ENCODE data around the gene DENND2D.

DNA sequence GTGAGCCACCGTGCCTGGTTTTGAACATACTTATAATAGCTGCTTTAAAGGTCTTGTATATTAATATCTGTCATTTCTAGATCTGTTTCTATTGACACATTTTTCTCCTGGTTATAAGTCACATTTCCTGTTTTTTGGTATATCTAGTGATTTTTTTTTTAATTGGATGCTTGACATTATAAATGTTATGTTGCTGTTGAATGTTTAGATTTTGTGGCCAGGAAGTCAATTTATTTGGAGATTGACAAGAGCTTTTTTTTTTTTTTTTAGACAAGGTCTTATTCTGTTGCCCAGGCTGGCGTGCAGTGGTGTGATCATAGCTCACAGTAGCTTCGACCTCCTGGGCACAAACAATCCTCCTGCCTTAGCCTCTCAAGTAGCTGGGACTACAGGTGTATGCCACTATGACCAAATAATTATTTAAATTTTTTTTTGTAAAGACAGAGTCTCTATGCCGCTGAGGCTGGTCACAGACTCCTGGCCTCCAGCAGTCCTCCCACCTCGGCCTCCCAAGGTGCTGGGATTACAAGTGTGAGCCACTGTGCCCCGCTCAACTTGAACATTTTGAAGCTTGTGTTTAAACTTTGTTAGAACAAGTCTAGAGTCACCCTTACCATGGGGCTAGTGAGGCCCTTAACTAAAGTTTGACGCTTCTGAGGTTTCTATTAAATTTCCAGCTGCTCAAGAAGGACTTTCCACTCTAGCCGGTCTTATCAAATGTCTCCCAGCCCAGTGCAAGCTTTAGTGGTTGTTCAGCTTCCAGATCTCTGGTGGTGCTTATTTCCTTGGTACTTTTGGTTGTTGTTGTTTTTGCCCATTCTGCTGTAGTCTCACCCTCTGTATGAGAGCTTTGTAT, 18.5 kb upstream of the DENND2D start:
- TF ChIP-seq, protein P1, sequence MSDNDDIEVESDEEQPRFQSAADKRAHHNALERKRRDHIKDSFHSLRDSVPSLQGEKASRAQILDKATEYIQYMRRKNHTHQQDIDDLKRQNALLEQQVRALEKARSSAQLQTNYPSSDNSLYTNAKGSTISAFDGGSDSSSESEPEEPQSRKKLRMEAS (CRISPR knock-in tag; IDR thresholded peaks at IDR 0.05): no peak
- TF ChIP-seq, protein P2, sequence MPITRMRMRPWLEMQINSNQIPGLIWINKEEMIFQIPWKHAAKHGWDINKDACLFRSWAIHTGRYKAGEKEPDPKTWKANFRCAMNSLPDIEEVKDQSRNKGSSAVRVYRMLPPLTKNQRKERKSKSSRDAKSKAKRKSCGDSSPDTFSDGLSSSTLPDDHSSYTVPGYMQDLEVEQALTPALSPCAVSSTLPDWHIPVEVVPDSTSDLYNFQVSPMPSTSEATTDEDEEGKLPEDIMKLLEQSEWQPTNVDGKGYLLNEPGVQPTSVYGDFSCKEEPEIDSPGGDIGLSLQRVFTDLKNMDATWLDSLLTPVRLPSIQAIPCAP (CRISPR knock-in tag; IDR thresholded peaks at IDR 0.05): no peak
- TF ChIP-seq TCF7 (CRISPR knock-in tag; IDR thresholded peaks at IDR 0.05; ENCODE audit: low read depth): no peak
- TF ChIP-seq, protein P3, sequence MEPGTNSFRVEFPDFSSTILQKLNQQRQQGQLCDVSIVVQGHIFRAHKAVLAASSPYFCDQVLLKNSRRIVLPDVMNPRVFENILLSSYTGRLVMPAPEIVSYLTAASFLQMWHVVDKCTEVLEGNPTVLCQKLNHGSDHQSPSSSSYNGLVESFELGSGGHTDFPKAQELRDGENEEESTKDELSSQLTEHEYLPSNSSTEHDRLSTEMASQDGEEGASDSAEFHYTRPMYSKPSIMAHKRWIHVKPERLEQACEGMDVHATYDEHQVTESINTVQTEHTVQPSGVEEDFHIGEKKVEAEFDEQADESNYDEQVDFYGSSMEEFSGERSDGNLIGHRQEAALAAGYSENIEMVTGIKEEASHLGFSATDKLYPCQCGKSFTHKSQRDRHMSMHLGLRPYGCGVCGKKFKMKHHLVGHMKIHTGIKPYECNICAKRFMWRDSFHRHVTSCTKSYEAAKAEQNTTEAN (CRISPR knock-in tag; IDR thresholded peaks at IDR 0.05): no peak
- TF ChIP-seq, protein P4, sequence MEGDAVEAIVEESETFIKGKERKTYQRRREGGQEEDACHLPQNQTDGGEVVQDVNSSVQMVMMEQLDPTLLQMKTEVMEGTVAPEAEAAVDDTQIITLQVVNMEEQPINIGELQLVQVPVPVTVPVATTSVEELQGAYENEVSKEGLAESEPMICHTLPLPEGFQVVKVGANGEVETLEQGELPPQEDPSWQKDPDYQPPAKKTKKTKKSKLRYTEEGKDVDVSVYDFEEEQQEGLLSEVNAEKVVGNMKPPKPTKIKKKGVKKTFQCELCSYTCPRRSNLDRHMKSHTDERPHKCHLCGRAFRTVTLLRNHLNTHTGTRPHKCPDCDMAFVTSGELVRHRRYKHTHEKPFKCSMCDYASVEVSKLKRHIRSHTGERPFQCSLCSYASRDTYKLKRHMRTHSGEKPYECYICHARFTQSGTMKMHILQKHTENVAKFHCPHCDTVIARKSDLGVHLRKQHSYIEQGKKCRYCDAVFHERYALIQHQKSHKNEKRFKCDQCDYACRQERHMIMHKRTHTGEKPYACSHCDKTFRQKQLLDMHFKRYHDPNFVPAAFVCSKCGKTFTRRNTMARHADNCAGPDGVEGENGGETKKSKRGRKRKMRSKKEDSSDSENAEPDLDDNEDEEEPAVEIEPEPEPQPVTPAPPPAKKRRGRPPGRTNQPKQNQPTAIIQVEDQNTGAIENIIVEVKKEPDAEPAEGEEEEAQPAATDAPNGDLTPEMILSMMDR (IDR thresholded peaks at IDR 0.05): no peak
- TF ChIP-seq ZNF423 (CRISPR knock-in tag; IDR thresholded peaks at IDR 0.05): no peak
- TF ChIP-seq, protein P5, sequence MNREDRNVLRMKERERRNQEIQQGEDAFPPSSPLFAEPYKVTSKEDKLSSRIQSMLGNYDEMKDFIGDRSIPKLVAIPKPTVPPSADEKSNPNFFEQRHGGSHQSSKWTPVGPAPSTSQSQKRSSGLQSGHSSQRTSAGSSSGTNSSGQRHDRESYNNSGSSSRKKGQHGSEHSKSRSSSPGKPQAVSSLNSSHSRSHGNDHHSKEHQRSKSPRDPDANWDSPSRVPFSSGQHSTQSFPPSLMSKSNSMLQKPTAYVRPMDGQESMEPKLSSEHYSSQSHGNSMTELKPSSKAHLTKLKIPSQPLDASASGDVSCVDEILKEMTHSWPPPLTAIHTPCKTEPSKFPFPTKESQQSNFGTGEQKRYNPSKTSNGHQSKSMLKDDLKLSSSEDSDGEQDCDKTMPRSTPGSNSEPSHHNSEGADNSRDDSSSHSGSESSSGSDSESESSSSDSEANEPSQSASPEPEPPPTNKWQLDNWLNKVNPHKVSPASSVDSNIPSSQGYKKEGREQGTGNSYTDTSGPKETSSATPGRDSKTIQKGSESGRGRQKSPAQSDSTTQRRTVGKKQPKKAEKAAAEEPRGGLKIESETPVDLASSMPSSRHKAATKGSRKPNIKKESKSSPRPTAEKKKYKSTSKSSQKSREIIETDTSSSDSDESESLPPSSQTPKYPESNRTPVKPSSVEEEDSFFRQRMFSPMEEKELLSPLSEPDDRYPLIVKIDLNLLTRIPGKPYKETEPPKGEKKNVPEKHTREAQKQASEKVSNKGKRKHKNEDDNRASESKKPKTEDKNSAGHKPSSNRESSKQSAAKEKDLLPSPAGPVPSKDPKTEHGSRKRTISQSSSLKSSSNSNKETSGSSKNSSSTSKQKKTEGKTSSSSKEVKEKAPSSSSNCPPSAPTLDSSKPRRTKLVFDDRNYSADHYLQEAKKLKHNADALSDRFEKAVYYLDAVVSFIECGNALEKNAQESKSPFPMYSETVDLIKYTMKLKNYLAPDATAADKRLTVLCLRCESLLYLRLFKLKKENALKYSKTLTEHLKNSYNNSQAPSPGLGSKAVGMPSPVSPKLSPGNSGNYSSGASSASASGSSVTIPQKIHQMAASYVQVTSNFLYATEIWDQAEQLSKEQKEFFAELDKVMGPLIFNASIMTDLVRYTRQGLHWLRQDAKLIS (CRISPR knock-in tag; IDR thresholded peaks at IDR 0.05; ENCODE audit: borderline replicate concordance): no peak
- TF ChIP-seq, protein P6, sequence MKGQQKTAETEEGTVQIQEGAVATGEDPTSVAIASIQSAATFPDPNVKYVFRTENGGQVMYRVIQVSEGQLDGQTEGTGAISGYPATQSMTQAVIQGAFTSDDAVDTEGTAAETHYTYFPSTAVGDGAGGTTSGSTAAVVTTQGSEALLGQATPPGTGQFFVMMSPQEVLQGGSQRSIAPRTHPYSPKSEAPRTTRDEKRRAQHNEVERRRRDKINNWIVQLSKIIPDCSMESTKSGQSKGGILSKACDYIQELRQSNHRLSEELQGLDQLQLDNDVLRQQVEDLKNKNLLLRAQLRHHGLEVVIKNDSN (CRISPR knock-in tag; IDR thresholded peaks at IDR 0.05): no peak
- TF ChIP-seq ETV6 (CRISPR knock-in tag; IDR thresholded peaks at IDR 0.05): no peak
- TF ChIP-seq, protein P7, sequence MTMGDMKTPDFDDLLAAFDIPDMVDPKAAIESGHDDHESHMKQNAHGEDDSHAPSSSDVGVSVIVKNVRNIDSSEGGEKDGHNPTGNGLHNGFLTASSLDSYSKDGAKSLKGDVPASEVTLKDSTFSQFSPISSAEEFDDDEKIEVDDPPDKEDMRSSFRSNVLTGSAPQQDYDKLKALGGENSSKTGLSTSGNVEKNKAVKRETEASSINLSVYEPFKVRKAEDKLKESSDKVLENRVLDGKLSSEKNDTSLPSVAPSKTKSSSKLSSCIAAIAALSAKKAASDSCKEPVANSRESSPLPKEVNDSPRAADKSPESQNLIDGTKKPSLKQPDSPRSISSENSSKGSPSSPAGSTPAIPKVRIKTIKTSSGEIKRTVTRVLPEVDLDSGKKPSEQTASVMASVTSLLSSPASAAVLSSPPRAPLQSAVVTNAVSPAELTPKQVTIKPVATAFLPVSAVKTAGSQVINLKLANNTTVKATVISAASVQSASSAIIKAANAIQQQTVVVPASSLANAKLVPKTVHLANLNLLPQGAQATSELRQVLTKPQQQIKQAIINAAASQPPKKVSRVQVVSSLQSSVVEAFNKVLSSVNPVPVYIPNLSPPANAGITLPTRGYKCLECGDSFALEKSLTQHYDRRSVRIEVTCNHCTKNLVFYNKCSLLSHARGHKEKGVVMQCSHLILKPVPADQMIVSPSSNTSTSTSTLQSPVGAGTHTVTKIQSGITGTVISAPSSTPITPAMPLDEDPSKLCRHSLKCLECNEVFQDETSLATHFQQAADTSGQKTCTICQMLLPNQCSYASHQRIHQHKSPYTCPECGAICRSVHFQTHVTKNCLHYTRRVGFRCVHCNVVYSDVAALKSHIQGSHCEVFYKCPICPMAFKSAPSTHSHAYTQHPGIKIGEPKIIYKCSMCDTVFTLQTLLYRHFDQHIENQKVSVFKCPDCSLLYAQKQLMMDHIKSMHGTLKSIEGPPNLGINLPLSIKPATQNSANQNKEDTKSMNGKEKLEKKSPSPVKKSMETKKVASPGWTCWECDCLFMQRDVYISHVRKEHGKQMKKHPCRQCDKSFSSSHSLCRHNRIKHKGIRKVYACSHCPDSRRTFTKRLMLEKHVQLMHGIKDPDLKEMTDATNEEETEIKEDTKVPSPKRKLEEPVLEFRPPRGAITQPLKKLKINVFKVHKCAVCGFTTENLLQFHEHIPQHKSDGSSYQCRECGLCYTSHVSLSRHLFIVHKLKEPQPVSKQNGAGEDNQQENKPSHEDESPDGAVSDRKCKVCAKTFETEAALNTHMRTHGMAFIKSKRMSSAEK (CRISPR knock-in tag; IDR thresholded peaks at IDR 0.05; ENCODE audit: borderline replicate concordance): no peak
- no peak for TF ChIP-seq ZNF263 (CRISPR knock-in tag; IDR thresholded peaks at IDR 0.05; ENCODE audit: low read depth)
- TF ChIP-seq, protein P8, sequence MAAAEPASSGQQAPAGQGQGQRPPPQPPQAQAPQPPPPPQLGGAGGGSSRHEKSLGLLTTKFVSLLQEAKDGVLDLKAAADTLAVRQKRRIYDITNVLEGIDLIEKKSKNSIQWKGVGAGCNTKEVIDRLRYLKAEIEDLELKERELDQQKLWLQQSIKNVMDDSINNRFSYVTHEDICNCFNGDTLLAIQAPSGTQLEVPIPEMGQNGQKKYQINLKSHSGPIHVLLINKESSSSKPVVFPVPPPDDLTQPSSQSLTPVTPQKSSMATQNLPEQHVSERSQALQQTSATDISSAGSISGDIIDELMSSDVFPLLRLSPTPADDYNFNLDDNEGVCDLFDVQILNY (CRISPR knock-in tag; IDR thresholded peaks at IDR 0.05): no peak
- TF ChIP-seq, protein P9, sequence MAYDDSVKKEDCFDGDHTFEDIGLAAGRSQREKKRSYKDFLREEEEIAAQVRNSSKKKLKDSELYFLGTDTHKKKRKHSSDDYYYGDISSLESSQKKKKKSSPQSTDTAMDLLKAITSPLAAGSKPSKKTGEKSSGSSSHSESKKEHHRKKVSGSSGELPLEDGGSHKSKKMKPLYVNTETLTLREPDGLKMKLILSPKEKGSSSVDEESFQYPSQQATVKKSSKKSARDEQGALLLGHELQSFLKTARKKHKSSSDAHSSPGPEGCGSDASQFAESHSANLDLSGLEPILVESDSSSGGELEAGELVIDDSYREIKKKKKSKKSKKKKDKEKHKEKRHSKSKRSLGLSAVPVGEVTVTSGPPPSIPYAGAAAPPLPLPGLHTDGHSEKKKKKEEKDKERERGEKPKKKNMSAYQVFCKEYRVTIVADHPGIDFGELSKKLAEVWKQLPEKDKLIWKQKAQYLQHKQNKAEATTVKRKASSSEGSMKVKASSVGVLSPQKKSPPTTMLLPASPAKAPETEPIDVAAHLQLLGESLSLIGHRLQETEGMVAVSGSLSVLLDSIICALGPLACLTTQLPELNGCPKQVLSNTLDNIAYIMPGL (CRISPR knock-in tag; IDR thresholded peaks at IDR 0.05): no peak
- no peak for TF ChIP-seq SP1 (CRISPR knock-in tag; conservative IDR thresholded peaks at IDR 0.05)
